GM11168 (cell line): ENCODE data around the gene TMEM266.

Source experiments
- in situ Hi-C: fragments of 300-500 bp; cut with MboI; formaldehyde crosslinking; loops from one replicate; pipeline ENCODE4 v1.12.0; 2022; ENCODE audit warnings: low sequenced_read_pairs; ENCODE audit not compliant: unreplicated experiment

Gene TMEM266

DNA sequence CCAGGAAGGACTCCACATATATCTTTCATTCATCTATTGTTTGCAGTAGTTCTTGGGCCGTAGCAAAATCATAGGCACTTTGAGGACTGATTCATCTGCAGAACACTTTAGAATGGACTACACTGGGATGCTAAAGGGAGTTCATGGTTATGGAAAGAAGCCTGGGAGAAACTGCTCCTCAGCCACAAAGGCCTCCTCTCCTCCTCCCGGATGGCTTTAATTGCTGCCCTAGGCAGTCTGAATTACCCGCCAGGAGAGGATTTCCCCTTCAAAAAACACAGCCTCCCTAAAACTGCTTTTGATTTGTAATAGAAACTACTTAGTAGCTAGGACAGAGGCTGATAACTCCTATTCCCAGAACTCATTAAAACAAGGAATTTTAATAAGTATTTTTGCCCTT lies 4.6 kb downstream of the TMEM266 start:
- in situ Hi-C loops = no loop called here

DNA sequence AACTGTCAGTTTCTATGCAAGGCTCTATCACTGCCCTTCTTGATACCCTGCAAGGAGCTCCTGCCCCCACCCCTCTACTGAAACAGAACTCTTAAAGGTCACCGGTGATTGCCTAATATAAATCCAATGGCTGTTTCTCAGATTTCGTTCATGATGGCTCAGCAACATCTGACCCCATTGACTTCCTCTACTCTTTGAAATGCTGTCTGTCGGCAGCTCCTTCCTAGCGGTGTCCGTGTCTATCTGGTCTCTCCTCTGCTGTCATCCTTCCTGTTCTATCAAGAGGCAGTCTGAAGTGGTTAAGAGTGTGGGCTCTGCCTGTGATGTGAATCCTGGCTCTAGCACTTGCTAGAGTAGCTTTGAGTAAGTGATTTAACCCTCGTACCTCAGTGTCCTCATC lies 5.5 kb downstream of the TMEM266 start:
- in situ Hi-C loops = no loop called here

DNA sequence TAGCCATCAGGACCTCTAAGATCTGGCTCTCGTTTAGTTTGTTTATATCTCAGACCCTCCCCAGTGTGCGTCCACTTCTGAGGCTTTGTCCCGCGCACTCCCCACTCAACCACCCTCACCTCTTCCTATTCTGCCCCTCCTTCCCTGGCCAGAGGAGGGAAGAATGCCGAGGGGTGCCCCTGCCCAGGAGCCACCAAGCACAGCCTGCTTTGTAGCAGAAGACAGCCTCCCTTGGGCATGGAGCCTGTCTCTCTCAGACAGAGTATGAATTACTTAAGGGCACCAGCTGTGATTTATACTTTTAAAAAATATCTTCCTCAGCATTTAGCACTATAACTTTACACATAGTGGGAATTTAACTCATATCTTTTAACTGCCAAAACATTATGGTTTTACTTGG lies 6.0 kb downstream of the TMEM266 start:
- in situ Hi-C loops = no loop called here

DNA sequence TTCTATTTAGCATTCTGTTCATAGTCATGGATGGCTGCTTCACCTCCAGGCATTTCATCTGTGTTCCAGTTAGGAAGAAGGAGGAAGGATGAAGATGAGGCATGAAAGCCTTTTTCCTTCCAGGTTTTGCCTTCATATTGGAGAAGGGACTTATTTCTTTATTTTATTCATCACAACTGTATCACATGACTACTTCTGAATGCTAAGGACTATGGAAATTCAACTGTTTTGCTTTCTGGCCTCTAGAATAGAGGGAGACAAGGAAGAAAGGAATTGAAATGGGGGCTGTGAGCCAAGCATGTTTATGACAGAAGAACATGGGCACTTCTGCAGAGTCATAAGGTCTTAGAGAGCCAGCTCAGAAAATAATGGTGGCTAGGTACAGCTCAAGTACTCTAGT lies 10.4 kb downstream of the TMEM266 start:
- in situ Hi-C loops = no loop called here

DNA sequence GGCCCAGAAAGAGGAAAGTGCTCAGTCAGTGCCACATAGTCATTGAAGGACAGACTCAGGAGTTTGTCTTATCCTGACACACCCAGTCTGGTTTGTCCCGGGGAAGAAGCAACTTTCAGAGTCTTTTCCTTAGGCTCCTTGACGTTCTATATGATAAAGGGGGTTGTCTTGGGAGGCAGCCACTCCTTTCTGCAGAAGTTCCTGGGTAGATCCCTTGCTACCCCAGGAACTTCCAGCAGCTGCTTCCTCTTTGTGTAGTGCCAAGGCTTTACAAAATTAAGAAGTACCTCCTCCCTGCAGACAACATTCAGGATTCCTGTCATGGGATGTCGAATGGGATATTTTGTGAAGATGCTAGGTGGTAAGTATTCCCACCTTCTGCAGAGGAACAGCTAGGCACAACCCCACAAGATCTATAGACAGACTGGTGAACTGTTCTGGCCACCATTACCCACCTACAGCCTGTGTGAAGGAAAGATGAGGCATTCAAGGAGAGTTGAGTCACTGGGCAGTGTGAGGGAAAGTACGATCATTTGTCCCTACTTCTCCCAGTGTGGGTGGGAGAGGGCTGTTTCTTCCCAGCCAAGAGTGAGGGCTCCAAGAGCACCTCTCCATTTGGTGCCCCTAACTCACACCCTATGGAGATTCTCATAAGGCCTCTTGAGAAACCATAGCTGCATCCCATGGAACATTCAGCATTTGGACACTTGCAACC lies 11.3 kb downstream of the TMEM266 start:
- in situ Hi-C loops = no loop called here

DNA sequence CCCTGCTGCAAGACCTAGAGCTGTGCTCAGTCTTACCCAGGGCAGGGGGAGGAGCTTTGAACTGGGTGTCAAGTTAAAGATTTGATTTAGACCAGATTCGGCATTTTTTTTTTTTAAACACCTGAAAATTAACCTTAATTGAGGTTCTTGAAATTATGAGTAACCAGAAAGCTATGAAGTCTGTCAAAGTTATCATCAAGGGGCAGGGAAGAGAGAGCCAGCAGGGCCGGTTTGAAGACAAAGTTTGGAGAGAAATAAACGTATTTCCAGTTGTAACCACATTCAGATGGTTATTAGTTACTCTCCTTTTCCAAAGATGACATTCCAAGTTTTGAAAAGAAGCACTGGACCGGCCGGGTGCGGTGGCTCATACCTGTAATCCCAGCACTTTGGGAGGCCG lies 12.0 kb downstream of the TMEM266 start:
- in situ Hi-C loops = no loop called here

DNA sequence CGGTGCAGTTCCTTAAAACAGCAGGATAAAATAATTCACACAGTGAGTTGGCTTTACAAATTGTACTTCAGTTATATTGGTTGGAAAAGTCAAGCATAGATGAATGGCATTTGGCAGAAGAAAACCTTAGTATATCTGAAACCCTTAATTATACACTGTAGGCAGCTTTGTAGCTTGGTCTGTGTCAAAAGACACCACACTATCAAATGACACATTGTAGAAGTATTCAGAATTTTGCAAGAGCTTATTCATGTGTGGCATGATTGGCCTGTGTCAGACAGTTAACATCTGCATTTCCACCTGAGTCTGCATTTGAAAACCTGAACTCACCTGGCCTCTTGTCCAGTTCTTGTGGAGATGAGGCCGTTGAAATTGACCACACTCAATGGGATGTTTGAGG lies 13.8 kb downstream of the TMEM266 start:
- in situ Hi-C loops = no loop called here

DNA sequence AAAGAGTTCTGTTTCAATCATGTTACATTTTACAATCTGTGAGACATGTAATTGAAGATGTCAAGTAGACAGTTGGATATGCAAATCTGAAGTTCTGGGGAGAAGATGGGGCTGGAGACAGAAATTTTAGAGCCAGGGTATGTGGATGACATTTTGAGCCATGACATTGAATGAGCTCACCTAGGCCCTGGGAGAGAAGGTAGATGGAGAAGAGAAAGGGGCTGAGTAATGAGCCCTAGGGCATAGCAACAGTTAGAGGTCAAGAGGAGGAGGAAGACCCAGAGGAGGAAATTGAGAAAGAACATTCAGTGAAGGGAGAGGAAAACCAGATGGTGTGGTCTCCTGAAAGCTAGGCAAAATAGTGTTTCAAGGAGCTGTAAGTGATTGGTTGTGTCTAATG lies 15.3 kb downstream of the TMEM266 start:
- in situ Hi-C loops = no loop called here

DNA sequence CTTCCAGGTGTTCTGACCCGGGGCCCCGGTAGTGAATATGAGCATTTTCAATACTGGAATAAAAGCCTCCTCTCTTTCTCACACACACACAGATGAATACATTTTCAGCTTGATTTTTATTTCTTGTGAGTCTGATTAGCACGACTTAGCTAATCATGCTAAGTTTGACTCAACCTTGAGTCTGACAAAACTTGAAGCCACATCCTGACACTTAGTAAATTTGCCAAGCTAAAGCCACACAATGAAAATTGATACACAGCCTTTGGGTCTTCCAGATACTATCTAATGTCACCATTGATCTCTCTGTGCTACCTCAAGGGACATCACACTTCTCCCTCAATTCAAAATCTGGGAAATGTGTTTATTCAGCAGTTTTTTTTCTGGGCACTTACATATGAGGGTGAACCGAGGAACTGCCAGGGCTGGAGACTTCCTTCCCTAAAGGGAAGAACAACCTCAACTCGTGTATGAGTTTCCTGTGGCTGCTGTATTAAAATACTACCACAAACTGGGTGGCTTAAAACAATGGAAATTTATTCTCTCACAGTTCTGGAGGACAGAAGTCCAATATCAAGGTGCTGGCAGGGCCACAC lies 18.6 kb downstream of the TMEM266 start:
- in situ Hi-C loops = no loop called here

DNA sequence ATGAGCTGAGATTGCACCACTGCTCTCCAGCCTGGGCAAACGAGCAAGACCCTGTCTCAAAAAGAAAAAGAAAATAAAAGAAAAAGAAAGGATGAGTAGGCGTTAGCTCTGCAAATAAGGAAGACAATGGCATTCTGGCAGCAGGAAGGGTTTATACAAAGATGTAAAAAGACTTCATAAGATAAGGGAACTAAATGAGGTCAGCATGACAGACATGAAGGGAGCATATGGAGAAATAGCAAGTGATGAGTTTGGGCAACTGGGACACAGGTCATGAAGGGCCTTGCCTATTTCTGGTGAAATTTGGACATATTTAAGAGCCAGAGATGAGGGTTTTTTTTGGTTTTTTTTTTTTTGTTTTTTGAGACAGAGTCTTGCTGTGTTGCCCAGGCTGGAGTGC lies 24.5 kb downstream of the TMEM266 start:
- in situ Hi-C loops = no loop called here

DNA sequence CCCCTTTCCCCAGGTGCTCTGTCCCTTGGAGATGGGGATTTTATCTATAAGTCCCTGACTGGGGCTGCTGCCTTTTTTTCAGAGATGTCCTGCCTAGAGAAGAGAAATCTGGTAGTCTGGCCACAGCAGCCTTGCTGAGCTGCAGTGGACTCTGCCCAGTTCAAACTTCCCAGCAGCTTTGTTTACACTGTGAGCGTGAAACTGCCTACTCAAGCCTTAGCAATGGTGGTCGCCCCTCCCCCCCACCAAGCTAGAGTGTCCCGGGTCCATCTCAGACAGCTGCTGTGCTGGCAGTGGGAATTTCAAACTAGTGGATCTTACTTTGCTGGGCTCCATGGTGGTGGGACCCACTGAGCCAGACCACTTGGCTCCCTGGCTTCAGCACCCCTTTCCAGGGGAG lies 38.9 kb downstream of the TMEM266 start:
- in situ Hi-C loops = no loop called here

DNA sequence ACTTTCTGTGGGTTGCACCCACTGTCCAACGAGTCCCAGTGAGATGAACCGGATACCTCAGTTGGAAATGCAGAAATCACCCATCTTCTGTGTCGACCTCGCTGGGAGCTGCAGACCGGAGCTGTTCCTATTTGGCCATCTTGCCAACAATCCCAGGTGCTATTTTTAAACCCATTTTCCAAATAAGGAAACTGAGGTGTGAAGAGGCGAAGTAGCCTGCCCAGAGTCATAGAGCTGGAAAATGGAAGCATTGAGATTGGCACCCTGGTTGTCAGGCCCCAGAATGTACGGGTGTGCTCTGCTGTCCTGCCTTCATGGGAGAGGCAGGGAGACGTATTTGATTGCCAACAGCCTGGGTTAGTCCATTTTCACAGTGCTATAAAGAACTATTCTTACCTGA lies 39.6 kb downstream of the TMEM266 start:
- in situ Hi-C loops = no loop called here

DNA sequence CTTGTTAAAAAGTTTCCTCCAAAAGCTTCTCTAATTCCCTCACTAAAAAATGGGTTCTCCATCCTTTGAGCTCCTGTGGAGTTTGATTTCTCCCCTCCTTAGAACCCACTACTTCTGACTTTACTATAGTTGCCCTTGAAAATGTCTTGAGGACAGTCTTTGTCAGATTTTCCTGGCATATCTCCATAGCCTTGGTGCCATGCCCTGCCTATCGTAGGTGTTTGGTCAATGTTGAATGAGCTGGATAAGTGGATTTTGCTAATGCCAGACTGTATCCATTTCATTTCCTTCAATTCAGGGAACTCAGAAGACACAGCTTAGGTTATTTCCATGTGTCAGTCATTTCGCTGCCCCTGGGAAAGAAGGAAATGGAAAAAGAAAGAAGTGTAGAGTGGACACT lies 40.6 kb downstream of the TMEM266 start:
- in situ Hi-C loops = no loop called here

DNA sequence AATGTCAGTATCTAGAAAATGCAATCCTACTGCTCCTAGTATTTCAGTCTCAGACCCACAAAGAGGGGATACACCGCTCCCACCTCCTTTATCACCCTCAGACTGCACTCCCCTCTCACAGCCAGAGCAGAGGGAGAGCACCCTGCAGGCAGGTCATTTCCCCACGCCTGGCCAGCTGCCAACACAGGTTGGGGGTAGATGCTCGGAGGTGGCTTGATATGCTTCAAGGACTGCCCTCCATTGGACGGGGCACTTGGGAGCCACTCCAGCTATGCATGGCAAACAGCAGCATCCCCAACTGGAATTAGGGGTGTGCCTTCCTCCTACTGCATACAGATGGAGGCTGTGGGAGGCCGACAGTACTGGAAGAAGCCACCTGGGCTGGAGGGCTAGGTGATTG lies 41.9 kb downstream of the TMEM266 start:
- in situ Hi-C loops = no loop called here

DNA sequence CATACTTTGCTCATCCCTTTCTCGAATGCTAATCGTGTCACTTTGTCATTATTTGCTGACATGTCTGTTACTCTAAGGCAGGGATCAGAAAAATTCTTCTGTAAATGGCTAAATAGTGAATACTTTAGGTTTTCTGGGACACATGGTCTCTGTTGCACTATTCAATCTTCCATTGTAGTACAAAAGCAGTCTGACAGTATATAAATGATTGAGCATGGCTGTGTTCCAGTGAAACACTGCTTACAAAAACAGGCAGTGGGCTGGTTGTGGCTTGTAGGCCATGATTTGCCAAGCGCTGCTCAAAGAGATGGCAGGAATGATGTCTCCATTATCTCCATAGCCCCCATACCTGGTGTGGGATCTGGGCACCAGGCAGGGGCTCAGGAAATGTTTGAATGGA lies 45.6 kb downstream of the TMEM266 start:
- in situ Hi-C loops = no loop called here

DNA sequence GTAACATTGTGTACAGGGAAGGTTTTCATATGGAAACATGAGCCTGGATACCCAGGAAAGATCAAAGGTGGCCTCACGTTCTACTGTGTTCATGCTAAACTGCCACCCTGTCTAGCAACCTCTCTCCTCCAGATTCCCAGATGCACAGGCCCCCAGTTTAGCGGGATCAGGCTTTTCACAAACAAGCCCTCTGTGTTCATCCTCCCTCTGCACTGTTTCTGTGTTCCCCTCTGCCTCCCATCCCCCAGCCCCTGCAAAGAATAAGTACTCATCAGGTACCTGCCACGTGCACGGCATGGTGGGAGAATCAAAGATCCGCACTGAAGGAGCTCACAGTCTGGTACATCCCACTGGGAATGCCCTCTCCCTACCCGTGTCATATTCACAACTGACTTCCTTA lies 46.1 kb downstream of the TMEM266 start:
- in situ Hi-C loops = no loop called here

DNA sequence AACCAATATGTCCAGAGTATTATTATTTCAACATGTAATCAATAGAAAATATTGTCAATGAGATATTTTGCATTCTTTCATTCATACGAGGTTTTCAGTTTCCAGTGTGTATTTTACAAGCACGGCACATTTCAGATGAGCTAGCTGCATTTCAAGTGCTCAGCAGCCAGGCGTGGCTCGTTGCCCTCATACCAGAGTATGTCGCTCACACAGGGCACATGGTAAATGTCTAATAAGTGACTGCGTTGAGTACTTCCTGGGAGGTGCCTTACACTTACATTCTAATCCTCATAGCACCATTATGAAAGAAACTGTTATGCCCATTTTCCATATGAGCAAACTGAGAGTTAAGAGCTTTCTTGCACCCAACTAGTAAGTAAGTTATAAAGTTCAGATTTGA lies 47.4 kb downstream of the TMEM266 start:
- in situ Hi-C loops = no loop called here

DNA sequence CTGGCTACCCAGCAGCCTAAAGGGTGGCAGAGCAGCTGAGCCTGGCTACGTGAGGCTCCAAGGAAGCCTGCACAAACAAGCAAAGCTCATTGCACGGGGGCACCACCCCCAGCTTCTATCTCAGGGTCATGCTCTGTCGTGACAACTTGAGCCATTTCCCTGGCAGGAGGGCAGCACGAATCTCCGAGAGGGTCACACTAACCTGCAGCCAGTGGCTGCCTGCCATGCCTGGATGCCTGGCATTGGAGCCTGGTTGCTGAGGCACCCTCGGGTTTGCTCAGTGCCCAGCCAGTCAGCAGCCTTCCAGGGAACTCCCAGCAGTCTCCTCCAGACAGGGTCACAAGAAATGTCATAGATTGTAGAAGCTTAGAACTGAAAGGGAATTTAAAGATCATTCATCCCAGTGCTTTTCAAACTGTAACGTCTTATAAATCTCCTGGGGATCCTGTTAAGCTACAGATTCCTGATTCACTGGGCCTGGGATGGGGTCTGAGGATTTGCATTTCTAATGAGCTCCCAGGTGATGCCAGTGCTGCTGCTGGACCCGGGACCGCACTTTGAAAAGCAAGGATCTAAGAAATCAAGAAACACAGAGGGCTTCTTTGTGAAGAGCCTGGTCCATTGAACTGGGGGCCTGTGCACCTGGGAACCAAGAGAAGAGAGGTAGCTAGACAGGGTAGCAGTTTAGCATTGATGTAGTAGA lies 48.4 kb downstream of the TMEM266 start:
- in situ Hi-C loops = no loop called here

DNA sequence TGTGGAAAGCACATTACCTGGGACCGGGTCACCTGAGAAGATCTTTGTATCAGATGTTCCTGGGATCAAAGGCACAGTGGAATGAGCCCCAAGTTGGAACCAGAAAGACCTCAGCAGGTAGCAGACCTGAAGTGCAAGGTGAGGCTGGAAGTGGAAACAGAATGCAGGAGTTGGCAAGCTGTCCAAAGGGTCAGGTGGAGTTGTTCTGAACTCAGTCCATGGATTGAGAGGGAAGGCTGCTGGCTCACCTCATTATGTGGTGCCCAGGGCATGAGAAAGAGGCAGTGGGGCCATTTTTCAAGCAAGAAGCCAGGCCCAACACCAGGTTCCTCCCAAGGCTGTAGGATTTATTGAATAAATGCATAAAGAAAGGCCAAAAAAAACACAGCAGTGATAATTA lies 49.3 kb downstream of the TMEM266 start:
- in situ Hi-C loops = no loop called here

DNA sequence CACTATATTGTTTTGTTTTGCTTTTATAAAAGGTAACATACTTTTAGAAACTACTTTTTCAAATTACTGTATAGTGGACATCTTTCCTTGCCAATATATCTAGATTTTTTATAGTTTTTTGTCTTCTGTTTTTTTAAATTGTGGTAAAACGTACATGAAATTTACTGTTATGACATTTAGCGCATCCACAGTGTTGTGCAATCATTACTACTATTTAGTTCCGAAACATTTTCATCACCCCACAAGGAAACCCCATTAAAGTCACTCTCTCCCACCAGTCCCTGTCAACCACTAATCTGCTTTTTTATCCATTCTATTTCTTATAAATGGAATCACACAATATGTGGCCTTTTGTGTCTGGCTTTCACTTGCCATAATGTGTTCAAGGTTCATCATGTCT lies 54.8 kb downstream of the TMEM266 start:
- in situ Hi-C loops = no loop called here

DNA sequence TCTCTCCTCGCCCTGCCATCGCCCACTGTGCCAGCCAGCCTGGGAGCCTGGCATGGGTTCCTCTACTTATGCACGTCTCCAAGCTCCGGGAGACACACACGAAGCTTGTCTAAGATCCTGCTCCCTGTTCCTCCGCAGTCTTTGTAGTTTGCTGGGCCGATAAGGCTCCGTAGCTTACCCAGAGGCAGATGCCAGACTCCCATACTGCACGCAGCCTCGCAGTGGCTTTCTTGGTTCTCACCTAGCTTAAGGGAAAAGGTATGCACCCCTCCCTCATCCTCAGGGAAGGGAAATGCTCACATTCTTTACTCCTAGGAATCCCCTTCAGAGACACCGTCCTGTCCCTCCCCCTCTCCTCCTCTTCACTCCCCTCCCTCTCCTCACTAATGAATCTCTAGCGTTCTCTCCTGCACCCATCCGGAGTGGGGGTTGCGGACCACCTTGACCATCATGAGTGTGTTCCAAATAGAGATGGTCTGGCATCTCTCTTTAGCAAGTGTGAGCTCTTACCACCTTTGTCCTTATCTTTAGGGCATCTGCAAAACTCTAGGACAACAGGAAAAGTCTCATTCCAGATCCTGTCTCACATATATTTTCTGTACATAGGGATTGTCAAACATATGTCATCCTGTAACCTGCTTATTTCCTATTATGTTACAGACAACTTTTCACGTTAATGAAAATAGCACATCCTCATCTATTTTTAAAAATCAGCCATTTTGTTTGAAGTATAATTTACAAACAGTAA lies 56.5 kb downstream of the TMEM266 start:
- in situ Hi-C loops = no loop called here
